HEK293T (cell line): ENCODE results near the gene TIAL1.

Experiments used
- CTCF ChIA-PET: fragments of 350-600 bp; formaldehyde crosslinking; extraction: SDS; loops from one replicate; lab custom pipeline; 2021; ENCODE audit warnings: antibody characterized with exemption, inconsistent platforms; lab: Yijun Ruan, JAX
- POLR2A ChIA-PET: fragments of 350-600 bp; formaldehyde crosslinking; extraction: SDS; loops from one replicate; lab custom pipeline; 2020; ENCODE audit warnings: antibody characterized with exemption, inconsistent platforms; lab: Yijun Ruan, JAX
- DNase-seq: peaks from one replicate; pipeline ENCODE4 v3.0.0; 2012; ENCODE audit warnings: mixed read lengths; ENCODE audit errors: extremely low spot score
- ARNT ChIP-seq: fragments of 450-650 bp; IDR thresholded peaks from 2 replicates; pipeline ENCODE4 v1.6.1; 2017; ENCODE audit warnings: mild to moderate bottlenecking
- BHLHE40 ChIP-seq: fragments of 450-650 bp; IDR thresholded peaks from 2 replicates; pipeline ENCODE4 v1.6.1; 2016; ENCODE audit warnings: mild to moderate bottlenecking, moderate library complexity, borderline replicate concordance
- CTBP1 ChIP-seq: fragments of 450-650 bp; IDR thresholded peaks from 2 replicates; pipeline ENCODE4 v1.6.1; 2016; ENCODE audit warnings: borderline replicate concordance
- ELF4 ChIP-seq: fragments of 450-650 bp; IDR thresholded peaks from 2 replicates; pipeline ENCODE4 v1.6.1; 2017; ENCODE audit warnings: antibody characterized with exemption
- FOXA1 ChIP-seq: fragments of 450-650 bp; IDR thresholded peaks from 2 replicates; pipeline ENCODE4 v1.6.1; 2016; ENCODE audit warnings: mild to moderate bottlenecking
- FOXK2 ChIP-seq: fragments of 450-650 bp; IDR thresholded peaks from 2 replicates; pipeline ENCODE4 v1.6.1; 2016; ENCODE audit warnings: mild to moderate bottlenecking
- FOXM1 ChIP-seq: fragments of 450-650 bp; IDR thresholded peaks from 2 replicates; pipeline ENCODE4 v1.6.1; 2017; ENCODE audit warnings: mild to moderate bottlenecking, borderline replicate concordance
- HDGF ChIP-seq: fragments of 450-650 bp; IDR thresholded peaks from 2 replicates; pipeline ENCODE4 v1.6.1; 2017; ENCODE audit warnings: antibody characterized with exemption, borderline replicate concordance
- L3MBTL2 ChIP-seq: fragments of 450-650 bp; conservative IDR thresholded peaks from 2 replicates; pipeline ENCODE4 v1.6.1; 2016; ENCODE audit warnings: mild to moderate bottlenecking
- LEF1 ChIP-seq: fragments of 450-650 bp; IDR thresholded peaks from 2 replicates; pipeline ENCODE4 v1.6.1; 2017; ENCODE audit warnings: mild to moderate bottlenecking, borderline replicate concordance
- NFRKB ChIP-seq: fragments of 450-650 bp; IDR thresholded peaks from 2 replicates; pipeline ENCODE4 v1.6.1; 2016; ENCODE audit warnings: mild to moderate bottlenecking, moderate library complexity
- SP1 ChIP-seq: fragments of 450-650 bp; IDR thresholded peaks from 2 replicates; pipeline ENCODE4 v1.6.1; 2017
- SUZ12 ChIP-seq: fragments of 450-650 bp; IDR thresholded peaks from 2 replicates; pipeline ENCODE4 v1.6.1; 2016; ENCODE audit warnings: mild to moderate bottlenecking
- TARDBP ChIP-seq: fragments of 450-650 bp; IDR thresholded peaks from 2 replicates; pipeline ENCODE4 v1.6.1; 2016
- ZNF384 ChIP-seq: fragments of 450-650 bp; IDR thresholded peaks from 2 replicates; pipeline ENCODE4 v1.6.1; 2016
- TF ChIP-seq, protein P1 (sequence below): fragments of 450-650 bp; IDR thresholded peaks from 2 replicates; pipeline ENCODE4 v1.6.1; 2016

TIAL1 gene

DNA sequence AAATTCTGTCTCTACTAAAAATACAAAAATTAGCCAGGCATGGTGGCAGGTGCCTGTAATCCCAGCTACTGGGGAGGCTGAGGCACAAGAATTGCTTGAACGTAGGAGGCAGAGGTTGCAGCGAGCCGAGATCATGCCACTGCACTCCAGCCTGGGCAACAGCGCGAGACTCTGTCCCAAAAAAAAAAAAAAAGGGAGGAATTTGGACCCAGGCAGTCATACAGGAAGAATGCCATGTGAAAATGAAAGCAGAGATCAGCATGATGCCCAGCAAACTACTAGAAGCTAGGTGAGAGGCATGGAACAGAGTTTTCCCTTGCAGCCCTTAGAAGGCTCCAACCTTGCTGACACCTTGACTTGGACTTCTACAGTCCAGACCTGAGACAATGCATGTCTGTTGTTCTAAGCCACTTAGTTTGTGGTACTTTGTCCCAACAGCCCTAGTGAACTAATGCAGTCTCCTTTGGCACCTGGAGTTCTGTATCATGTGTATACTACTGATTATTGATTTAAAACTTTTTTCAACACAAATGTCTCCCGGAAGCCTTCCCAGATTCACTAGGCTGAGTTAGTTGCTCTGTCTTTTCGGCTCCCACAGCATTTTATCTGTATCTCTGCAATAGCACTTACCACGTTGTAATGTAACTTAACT is 44.2 kb upstream of the TIAL1 start:
- CTCF ChIA-PET = no interaction called here
- no peak for DNase-seq
- POLR2A ChIA-PET = no interaction called here
- no peak for TF ChIP-seq FOXK2
- TF ChIP-seq, protein P1, sequence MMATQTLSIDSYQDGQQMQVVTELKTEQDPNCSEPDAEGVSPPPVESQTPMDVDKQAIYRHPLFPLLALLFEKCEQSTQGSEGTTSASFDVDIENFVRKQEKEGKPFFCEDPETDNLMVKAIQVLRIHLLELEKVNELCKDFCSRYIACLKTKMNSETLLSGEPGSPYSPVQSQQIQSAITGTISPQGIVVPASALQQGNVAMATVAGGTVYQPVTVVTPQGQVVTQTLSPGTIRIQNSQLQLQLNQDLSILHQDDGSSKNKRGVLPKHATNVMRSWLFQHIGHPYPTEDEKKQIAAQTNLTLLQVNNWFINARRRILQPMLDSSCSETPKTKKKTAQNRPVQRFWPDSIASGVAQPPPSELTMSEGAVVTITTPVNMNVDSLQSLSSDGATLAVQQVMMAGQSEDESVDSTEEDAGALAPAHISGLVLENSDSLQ = no peak
- TF ChIP-seq ZNF384 = no peak
- no peak for TF ChIP-seq L3MBTL2
- TF ChIP-seq HDGF = no peak
- no peak for TF ChIP-seq LEF1
- TF ChIP-seq SUZ12 = no peak

DNA sequence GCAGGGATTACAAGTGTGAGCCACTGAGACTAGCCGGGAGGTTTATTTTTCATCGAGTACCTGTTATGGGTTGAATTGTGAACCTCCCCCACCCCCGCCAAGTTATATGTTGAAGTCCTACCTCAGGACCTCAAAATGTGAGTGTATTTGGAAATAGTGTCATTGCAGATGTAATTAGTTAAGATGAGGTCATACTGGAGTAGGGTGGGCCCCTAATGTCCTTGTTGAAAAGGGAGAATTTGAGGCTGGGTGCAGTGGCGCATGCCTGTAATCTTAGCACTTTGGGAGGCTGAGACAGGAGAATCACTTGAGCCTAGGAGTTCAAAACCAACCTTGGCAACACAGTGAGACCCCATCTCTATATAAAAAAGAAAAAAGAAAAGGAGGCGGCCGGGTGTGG is 43.6 kb upstream of the TIAL1 start:
- CTCF ChIA-PET = no interaction called here
- POLR2A ChIA-PET = no interaction called here
- TF ChIP-seq SP1 (no peak), CTBP1 (no peak), FOXA1 (no peak), ARNT (no peak), SUZ12 (no peak), BHLHE40 (no peak), LEF1 (no peak), ZNF384 (no peak), FOXM1 (no peak)
- no peak for DNase-seq

DNA sequence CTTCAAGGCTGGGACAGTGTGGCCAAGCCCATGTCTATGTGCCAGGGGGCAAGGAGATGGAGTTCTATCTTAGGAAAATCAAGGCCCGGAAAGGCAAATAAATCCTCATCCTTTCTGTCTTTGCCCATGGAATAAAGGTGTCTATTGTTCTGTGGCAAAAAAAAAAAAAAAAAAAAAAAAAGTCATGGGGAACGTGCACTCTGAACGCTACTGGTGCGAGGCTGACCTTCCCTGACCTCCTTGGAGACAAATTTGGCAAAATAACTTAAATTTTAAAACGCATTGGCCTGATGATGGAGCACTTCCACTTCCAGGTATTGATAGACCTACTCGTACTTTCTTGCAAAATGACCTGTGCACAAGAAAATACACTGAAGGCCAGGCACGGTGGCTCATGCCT is 42.2 kb upstream of the TIAL1 start:
- POLR2A ChIA-PET = no interaction called here
- TF ChIP-seq ZNF384 (no peak), CTBP1 (no peak), FOXM1 (no peak), BHLHE40 (no peak), TARDBP (no peak), SP1 (no peak), NFRKB (no peak), FOXK2 (no peak)
- CTCF ChIA-PET = no interaction called here
- no peak for DNase-seq

DNA sequence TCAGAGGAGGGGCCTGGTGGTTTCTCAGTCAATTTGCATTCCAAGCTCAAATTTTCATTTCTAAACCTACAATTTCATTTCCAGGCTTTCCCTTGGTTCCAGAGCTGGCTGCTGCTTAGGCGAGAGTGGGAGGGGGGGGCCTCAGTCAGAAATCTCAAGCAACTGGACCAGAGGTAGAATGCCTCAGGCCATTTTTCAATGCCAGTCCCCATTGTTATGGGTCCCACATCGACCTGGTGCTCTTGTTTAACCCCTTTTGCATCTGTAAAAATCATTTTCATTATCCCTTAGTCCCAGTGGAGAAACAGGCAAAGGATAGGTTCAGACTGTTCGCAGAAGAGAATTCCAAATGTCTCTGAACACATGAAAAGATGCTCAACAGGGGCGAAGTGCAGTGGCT is 40.9 kb upstream of the TIAL1 start:
- DNase-seq = no peak
- POLR2A ChIA-PET = interaction anchor here (0.9 to 1.0 kb wide), 2 partner anchors 13 to 88 kb away, joined by 4 read pairs; partner anchors contain the start of genes BAG3 and INPP5F
- CTCF ChIA-PET = no interaction called here
- TF ChIP-seq NFRKB = no peak
- no peak for TF ChIP-seq SUZ12
- TF ChIP-seq TARDBP = no peak
- TF ChIP-seq SP1 = no peak
- TF ChIP-seq, protein P1 = no peak
- TF ChIP-seq LEF1 = no peak
- no peak for TF ChIP-seq FOXA1
- TF ChIP-seq CTBP1 = no peak
- no peak for TF ChIP-seq FOXM1
- no peak for TF ChIP-seq ARNT
- TF ChIP-seq L3MBTL2 = no peak
- TF ChIP-seq ZNF384 = no peak
- TF ChIP-seq BHLHE40 = no peak
- TF ChIP-seq HDGF = no peak
- no peak for TF ChIP-seq FOXK2

DNA sequence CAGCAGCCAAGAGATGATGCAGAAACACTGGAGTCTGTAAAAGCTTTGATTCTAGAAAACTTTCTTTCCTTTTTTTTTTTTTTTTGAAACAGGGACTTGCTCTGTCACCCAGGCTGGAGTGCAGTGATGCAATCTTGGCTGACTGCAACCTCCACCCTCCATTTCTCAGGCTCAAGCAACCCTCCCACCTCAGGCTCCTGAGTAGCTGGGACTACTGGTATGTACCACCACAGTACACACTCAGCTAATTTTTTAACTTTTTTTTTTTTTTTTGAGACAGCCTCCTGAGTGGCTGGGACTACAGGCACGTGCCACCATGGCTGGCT is 37.4 kb upstream of the TIAL1 start:
- TF ChIP-seq ZNF384 (0 out of 2 replicates have a peak, but pooled peaks have one; percentile 28), FOXA1 (no peak)
- ChIA-PET CTCF (interaction anchor here (0.6 to 0.9 kb wide), 2 partner anchors 32 to 1936 kb away, joined by 3 to 7 read pairs; no protein-coding TSS in a partner anchor), POLR2A (interaction anchor here (1.6 kb wide), 1 partner anchor 17 kb away, joined by 6 read pairs; the partner anchor contains the start of gene BAG3)
- DNase-seq = no peak

DNA sequence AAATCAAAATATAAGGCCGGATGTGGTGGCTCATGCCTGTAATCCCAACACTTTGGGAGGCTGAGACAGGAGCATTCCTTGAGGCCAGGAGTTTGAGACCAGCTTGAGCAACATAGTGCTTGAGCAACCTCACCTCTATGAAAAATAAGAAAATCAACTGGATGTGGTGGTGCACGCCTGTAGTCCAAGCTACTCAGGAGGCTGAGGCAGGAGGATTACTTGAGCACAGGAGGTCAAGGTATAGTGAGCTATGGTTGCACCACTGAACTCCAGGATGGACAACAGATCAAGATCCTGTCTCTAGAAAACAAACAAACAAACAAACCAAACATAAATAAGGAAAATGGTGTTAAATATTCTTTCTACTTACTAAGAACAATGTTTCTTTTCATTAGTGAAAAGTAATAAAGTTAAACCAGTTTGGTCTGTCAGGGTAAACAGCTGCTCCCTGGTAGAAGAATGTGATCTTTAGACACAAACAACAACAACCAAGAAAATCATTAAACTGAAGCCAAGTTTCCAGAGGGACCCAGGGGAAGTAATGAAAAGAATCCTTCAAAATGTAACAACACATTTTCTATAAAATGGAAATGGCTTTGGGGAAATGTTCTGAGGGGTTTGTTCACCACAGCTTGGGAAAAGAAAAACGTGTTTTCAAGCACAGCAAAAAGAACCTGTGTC is 36.9 kb upstream of the TIAL1 start:
- ChIA-PET CTCF (interaction anchor here (0.6 to 0.9 kb wide), 3 partner anchors 17 to 1937 kb away, joined by 3 to 7 read pairs (median 3); no protein-coding TSS in a partner anchor), POLR2A (interaction anchor here (1.6 kb wide), 1 partner anchor 17 kb away, joined by 6 read pairs; the partner anchor contains the start of gene BAG3)
- no peak for TF ChIP-seq NFRKB
- TF ChIP-seq ELF4 = no peak
- no peak for TF ChIP-seq ZNF384
- no peak for TF ChIP-seq SP1
- no peak for TF ChIP-seq HDGF
- TF ChIP-seq FOXK2 = no peak
- TF ChIP-seq LEF1 = no peak
- TF ChIP-seq, protein P1 = no peak
- DNase-seq = no peak

DNA sequence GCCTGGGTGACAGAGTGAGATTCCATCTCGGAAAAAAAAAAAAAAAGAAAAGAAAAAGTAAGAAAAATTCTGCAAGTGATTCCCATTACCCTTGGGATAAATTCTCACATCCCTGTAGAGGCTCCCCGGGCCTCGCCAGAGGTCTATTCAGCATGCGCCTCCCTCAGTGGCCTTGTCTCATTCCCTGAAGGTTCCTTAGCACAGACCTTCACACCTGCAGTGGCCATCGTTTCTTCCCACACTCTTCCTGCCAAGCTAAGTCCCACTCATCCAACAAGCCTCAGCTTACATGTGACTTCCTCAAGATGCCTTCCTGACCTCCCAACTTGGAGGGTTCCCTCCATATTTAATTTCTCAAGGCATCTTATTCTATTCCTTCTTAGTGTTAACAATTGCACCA is 33.5 kb upstream of the TIAL1 start:
- no peak for DNase-seq
- TF ChIP-seq SP1 (no peak), HDGF (no peak), FOXK2 (no peak), FOXM1 (no peak), SUZ12 (no peak), TARDBP (no peak), ZNF384 (no peak), FOXA1 (no peak), NFRKB (no peak), BHLHE40 (no peak), ARNT (no peak), L3MBTL2 (no peak), LEF1 (no peak), CTBP1 (no peak), ELF4 (no peak)
- TF ChIP-seq, protein P1 = no peak
- CTCF ChIA-PET = no interaction called here
- POLR2A ChIA-PET = no interaction called here
